Thoracic aorta (tissue), 2 donors: Measurements from ENCODE around the gene PIGZ. TPM values are rescaled to one million over a fixed set of nuclear protein-coding genes. Genes with fewer than 3 reads are reported as not detected.

Source experiments
- ATAC-seq: fragments of 150-250 bp; one replicate; pipeline ENCODE4 v1.8.0; 2017; ENCODE audit warnings: low read depth; ENCODE audit not compliant: insufficient number of reproducible peaks, low FRiP score
- DNase-seq: peaks from one replicate; pipeline ENCODE4 v3.0.0-alpha.2; 2020; ENCODE audit warnings: low spot score
- H3K27ac ChIP-seq, 2 donors: fragments of 200-600 bp; sonication (generic); 1 replicate in 1 of 2; 2 replicates in 1 of 2; pipeline ENCODE4 v1.5.1; 2016; ENCODE audit warnings: mild to moderate bottlenecking in 2 of 2, moderate library complexity in 2 of 2
- H3K27me3 ChIP-seq: fragments of 200-600 bp; sonication (generic); replicated peaks from 2 replicates; pipeline ENCODE4 v1.6.0; 2016; ENCODE audit warnings: mild to moderate bottlenecking; ENCODE audit not compliant: insufficient read depth
- H3K36me3 ChIP-seq: fragments of 200-600 bp; sonication (generic); one replicate; pipeline ENCODE4 v1.5.1; 2016
- H3K4me1 ChIP-seq, 2 donors: fragments of 200-600 bp; sonication (generic); 1 replicate in 1 of 2; 2 replicates in 1 of 2; pipeline versions ENCODE4 v1.5.1 to v1.6.0; 2016; ENCODE audit warnings: low read depth in 2 of 2, mild to moderate bottlenecking in 1 of 2; ENCODE audit not compliant: control insufficient read depth in 1 of 2
- H3K4me3 ChIP-seq: fragments of 200-600 bp; sonication (generic); 2 replicates; pipeline ENCODE4 v1.5.1; 2016; ENCODE audit warnings: mild to moderate bottlenecking
- H3K9me3 ChIP-seq: fragments of 200-600 bp; sonication (generic); 2 replicates; pipeline ENCODE4 v1.5.1; 2016
- CTCF ChIP-seq: fragments of 200-600 bp; sonication (generic); IDR thresholded peaks from one replicate; pipeline ENCODE4 v1.5.1; 2019; ENCODE audit warnings: antibody characterized with exemption
- total RNA-seq, 2 donors: library from RNA; depleted of rRNA; stranded (reverse); fragments of >200 nt; gene quantifications; one replicate each; pipeline versions ENCODE4 v1.1.0 to v1.2.3, GENCODE V29; 2016

PIGZ gene
- total RNA-seq, 2 donors from 2014 or later, result 11.0 to 17.4 TPM

- TF ChIP-seq CTCF, result no peak
- no peak overlapping the region for H3K4me3 ChIP-seq
- H3K4me1 ChIP-seq, result no peaks in the 10 kb centered on the region
- H3K27me3 ChIP-seq, result no peaks in the 10 kb centered on the region
- no peaks in the 10 kb centered on the region for H3K9me3 ChIP-seq
- DNase-seq (no peak), ATAC-seq (no peak)
- H3K36me3 ChIP-seq, result no peaks in the 10 kb centered on the region
- H3K27ac ChIP-seq, result no peak overlapping the region
Measured at GRCh38 chr3:196954832-196955231, 13.8 kb downstream of the PIGZ start.

- TF ChIP-seq CTCF, result no peak
- H3K27ac ChIP-seq, result no peak overlapping the region
- no peak for DNase-seq
- ATAC-seq, result no peak
- no peaks in the 10 kb centered on the region for H3K9me3 ChIP-seq
- no peaks in the 10 kb centered on the region for H3K36me3 ChIP-seq
- H3K4me3 ChIP-seq, result no peak overlapping the region
- H3K4me1 ChIP-seq, result no peaks in the 10 kb centered on the region
- no peaks in the 10 kb centered on the region for H3K27me3 ChIP-seq
Measured at GRCh38 chr3:196951371-196951770, 17.3 kb downstream of the PIGZ start.

- Histone ChIP-seq H3K36me3 (no peaks in the 10 kb centered on the region), H3K9me3 (no peaks in the 10 kb centered on the region), H3K4me1 (no peaks in the 10 kb centered on the region), H3K4me3 (no peak overlapping the region), H3K27ac (no peak overlapping the region), H3K27me3 (no peaks in the 10 kb centered on the region)
- DNase-seq (no peak), ATAC-seq (no peak)
- TF ChIP-seq CTCF, result no peak
Measured at GRCh38 chr3:196949750-196950149, 18.9 kb downstream of the PIGZ start.

GRCh38 chr3:196949285-196949619 lies 19.4 kb downstream of the PIGZ start:
- ATAC-seq, result no peak
- Histone ChIP-seq H3K27ac (no peak overlapping the region), H3K27me3 (no peaks in the 10 kb centered on the region), H3K9me3 (no peaks in the 10 kb centered on the region), H3K36me3 (no peaks in the 10 kb centered on the region), H3K4me1 (peaks cover 0 to 2% of the 10 kb centered on the region in 2 donors), H3K4me3 (no peak overlapping the region)
- TF ChIP-seq CTCF, result no peak
- no peak for DNase-seq

- Histone ChIP-seq H3K4me3 (no peak overlapping the region), H3K4me1 (peaks cover 3 to 8% of the 10 kb centered on the region in 2 donors), H3K36me3 (no peaks in the 10 kb centered on the region), H3K27ac (no peak overlapping the region), H3K27me3 (no peaks in the 10 kb centered on the region), H3K9me3 (no peaks in the 10 kb centered on the region)
- ATAC-seq, result no peak
- TF ChIP-seq CTCF, result no peak
- DNase-seq, result no peak
Measured at GRCh38 chr3:196948442-196949284, 20.0 kb downstream of the PIGZ start.
